ENCODE results near the gene AFF2. TPM values are rescaled to one million over a fixed set of nuclear protein-coding genes. Genes with fewer than 3 reads are reported as not detected.

AFF2 gene
- total RNA-seq, 3 donors from 2014 or later (not counting 1 experiment from before 2014, with no cell fraction given) = 0.24 to 4.8 (median 0.79) TPM

- Mint-ChIP-seq H3K27ac (no peak overlapping the region), H3K36me3 (no peaks in the 10 kb centered on the region), H3K9me3 (peaks cover 2 to 4% of the 10 kb centered on the region in 2 donors), H3K4me1 (no peaks in the 10 kb centered on the region), H3K27me3 (ENCODE audit: low read depth in 2 of 2) (peaks cover 0 to 9% of the 10 kb centered on the region in 2 donors), H3K4me3 (no peak overlapping the region)
- Histone ChIP-seq H3K27me3 (ENCODE audit: control insufficient read depth, insufficient read depth, low read length) (no peaks in the 10 kb centered on the region), H3K36me3 (ENCODE audit: control insufficient read depth, insufficient read depth, low read length) (no peaks in the 10 kb centered on the region), H3K27ac (ENCODE audit: low read length) (no peak overlapping the region), H3K9me3 (ENCODE audit: control insufficient read depth, insufficient read depth, low read length) (no peaks in the 10 kb centered on the region), H3K4me1 (ENCODE audit: control insufficient read depth, insufficient read depth, low read length) (no peaks in the 10 kb centered on the region), H3K4me3 (ENCODE audit: low read length) (no peak overlapping the region)
- ATAC-seq (no peak), DNase-seq (no peak)
- TF ChIP-seq CTCF (IDR thresholded peaks at IDR 0.05) = no peak
- intact Hi-C loops (cut with micrococcal nuclease) = no loop called here
Measured at GRCh38 chrX:148732743-148733142, 232.3 kb downstream of the AFF2 start.

- Histone ChIP-seq H3K4me3 (ENCODE audit: low read length) (no peak overlapping the region), H3K9me3 (ENCODE audit: control insufficient read depth, insufficient read depth, low read length) (no peaks in the 10 kb centered on the region), H3K27ac (ENCODE audit: low read length) (no peak overlapping the region), H3K36me3 (ENCODE audit: control insufficient read depth, insufficient read depth, low read length) (no peaks in the 10 kb centered on the region), H3K27me3 (ENCODE audit: control insufficient read depth, insufficient read depth, low read length) (no peaks in the 10 kb centered on the region), H3K4me1 (ENCODE audit: control insufficient read depth, insufficient read depth, low read length) (no peaks in the 10 kb centered on the region)
- H3K4me1 Mint-ChIP-seq = no peaks in the 10 kb centered on the region
- DNase-seq = no peak
- intact Hi-C loops (cut with micrococcal nuclease) = no loop called here
- ATAC-seq = no peak
- H3K9me3 Mint-ChIP-seq = peaks cover 0 to 2% of the 10 kb centered on the region in 2 donors
- no peaks in the 10 kb centered on the region for H3K36me3 Mint-ChIP-seq
- H3K27ac Mint-ChIP-seq = no peak overlapping the region
- H3K27me3 Mint-ChIP-seq (ENCODE audit: low read depth in 2 of 2) = no peaks in the 10 kb centered on the region
- H3K4me3 Mint-ChIP-seq = no peak overlapping the region
- whole genome bisulfite sequencing (ENCODE audit: insufficient coverage) = 86% methylated on average over 6 of the region's 6 CpGs
- no peak for TF ChIP-seq CTCF (IDR thresholded peaks at IDR 0.05)
Measured at GRCh38 chrX:148741441-148741840, 241.0 kb downstream of the AFF2 start.

- ATAC-seq (no peak), DNase-seq (no peak)
- Histone ChIP-seq H3K27me3 (ENCODE audit: control insufficient read depth, insufficient read depth, low read length) (no peaks in the 10 kb centered on the region), H3K36me3 (ENCODE audit: control insufficient read depth, insufficient read depth, low read length) (no peaks in the 10 kb centered on the region), H3K4me1 (ENCODE audit: control insufficient read depth, insufficient read depth, low read length) (no peaks in the 10 kb centered on the region), H3K4me3 (ENCODE audit: low read length) (no peak overlapping the region), H3K9me3 (ENCODE audit: control insufficient read depth, insufficient read depth, low read length) (no peaks in the 10 kb centered on the region), H3K27ac (ENCODE audit: low read length) (no peak overlapping the region)
- TF ChIP-seq CTCF (IDR thresholded peaks at IDR 0.05) = no peak
- Mint-ChIP-seq H3K27ac (no peak overlapping the region), H3K4me3 (no peak overlapping the region), H3K4me1 (no peaks in the 10 kb centered on the region), H3K9me3 (no peaks in the 10 kb centered on the region), H3K27me3 (ENCODE audit: low read depth in 2 of 2) (no peaks in the 10 kb centered on the region), H3K36me3 (no peaks in the 10 kb centered on the region)
- 88% methylated on average over 3 of the region's 7 CpGs for WGBS (ENCODE audit: insufficient coverage)
- intact Hi-C loops (cut with micrococcal nuclease) = no loop called here
Measured at GRCh38 chrX:148755111-148755510, 254.7 kb downstream of the AFF2 start.

- no peak overlapping the region for H3K4me3 ChIP-seq (ENCODE audit: low read length)
- no peak overlapping the region for H3K27ac Mint-ChIP-seq
- intact Hi-C loops (cut with micrococcal nuclease) = no loop called here
- H3K36me3 ChIP-seq (ENCODE audit: control insufficient read depth, insufficient read depth, low read length) = no peaks in the 10 kb centered on the region
- no peaks in the 10 kb centered on the region for H3K36me3 Mint-ChIP-seq
- H3K9me3 Mint-ChIP-seq = peaks cover 0 to 2% of the 10 kb centered on the region in 2 donors
- no peak for ATAC-seq
- WGBS (ENCODE audit: insufficient coverage) = no CpG with 5 or more reads among the region's 2 CpGs
- no peaks in the 10 kb centered on the region for H3K9me3 ChIP-seq (ENCODE audit: control insufficient read depth, insufficient read depth, low read length)
- no peaks in the 10 kb centered on the region for H3K4me1 ChIP-seq (ENCODE audit: control insufficient read depth, insufficient read depth, low read length)
- no peaks in the 10 kb centered on the region for H3K27me3 ChIP-seq (ENCODE audit: control insufficient read depth, insufficient read depth, low read length)
- no peak for TF ChIP-seq CTCF (IDR thresholded peaks at IDR 0.05)
- H3K4me3 Mint-ChIP-seq = no peak overlapping the region
- no peak overlapping the region for H3K27ac ChIP-seq (ENCODE audit: low read length)
- no peak for DNase-seq
- no peaks in the 10 kb centered on the region for H3K4me1 Mint-ChIP-seq
- H3K27me3 Mint-ChIP-seq (ENCODE audit: low read depth in 2 of 2) = no peaks in the 10 kb centered on the region
Measured at GRCh38 chrX:148763896-148764295, 263.5 kb downstream of the AFF2 start.
